Measurements from ENCODE around the gene TMEM62. TPM values are rescaled to one million over a fixed set of nuclear protein-coding genes. Genes with fewer than 3 reads are reported as not detected.

TMEM62 gene
- total and polyA plus RNA-seq, 9 of the 15 experiments (the other 6 are each of a cell fraction or from before 2014, with no cell fraction given), result 4.4 to 16.6 (median 11.1) TPM

DNA sequence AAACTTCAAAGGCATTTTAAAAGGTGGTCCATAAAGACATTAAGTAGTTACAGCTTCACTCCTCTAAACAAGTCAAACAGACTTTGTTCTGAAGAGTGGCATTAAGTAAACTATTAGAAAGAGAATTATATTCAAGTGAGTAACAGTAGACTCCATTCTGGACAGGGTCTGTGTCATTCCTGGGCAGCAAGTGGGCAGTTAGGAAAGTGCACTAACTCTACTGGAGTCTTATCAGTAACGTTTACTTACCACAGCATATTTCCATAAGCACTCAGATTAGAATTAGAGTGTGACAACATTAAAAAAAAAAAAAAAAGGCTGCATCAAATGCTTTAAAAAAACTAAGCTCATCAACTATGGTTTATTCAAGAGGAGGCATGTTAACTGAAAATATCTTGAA is 38.1 kb upstream of the TMEM62 start (continued):
- peak; percentile 64; the same call in 1 of the 2 replicates for TF ChIP-seq ZNF175 (CRISPR knock-in tag; IDR thresholded peaks at IDR 0.05; ENCODE audit: low read depth)
- TF ChIP-seq ELF1 (tag; IDR thresholded peaks at IDR 0.05), result no peak
- no peak for TF ChIP-seq MXI1 (IDR thresholded peaks at IDR 0.05; ENCODE audit: low read depth, low read length)
- no peak for TF ChIP-seq SNRNP70 (optimal IDR thresholded peaks at IDR 0.05; ENCODE audit: low read depth, low read length)
- peak; percentile 38 for TF ChIP-seq HNRNPLL (IDR thresholded peaks at IDR 0.05; ENCODE audit: low read depth, low read length, poor library complexity, severe bottlenecking)
- TF ChIP-seq EWSR1 (IDR thresholded peaks at IDR 0.05; ENCODE audit: borderline replicate concordance, low read depth, partially characterized antibody), result no peak
- TF ChIP-seq, protein P1, sequence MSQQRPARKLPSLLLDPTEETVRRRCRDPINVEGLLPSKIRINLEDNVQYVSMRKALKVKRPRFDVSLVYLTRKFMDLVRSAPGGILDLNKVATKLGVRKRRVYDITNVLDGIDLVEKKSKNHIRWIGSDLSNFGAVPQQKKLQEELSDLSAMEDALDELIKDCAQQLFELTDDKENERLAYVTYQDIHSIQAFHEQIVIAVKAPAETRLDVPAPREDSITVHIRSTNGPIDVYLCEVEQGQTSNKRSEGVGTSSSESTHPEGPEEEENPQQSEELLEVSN (IDR thresholded peaks at IDR 0.05; ENCODE audit: borderline replicate concordance in 1 of 2, extremely low read depth in 1 of 2, insufficient read depth in 1 of 2, insufficient read length in 1 of 2, low read depth in 1 of 2, low read length in 1 of 2, poor library complexity in 1 of 2, severe bottlenecking in 1 of 2), result no peak
- no peak for TF ChIP-seq ZNF217 (CRISPR knock-in tag; IDR thresholded peaks at IDR 0.05)
- no peak for TF ChIP-seq NUFIP1 (IDR thresholded peaks at IDR 0.05; ENCODE audit: partially characterized antibody)
- TF ChIP-seq, protein P2, sequence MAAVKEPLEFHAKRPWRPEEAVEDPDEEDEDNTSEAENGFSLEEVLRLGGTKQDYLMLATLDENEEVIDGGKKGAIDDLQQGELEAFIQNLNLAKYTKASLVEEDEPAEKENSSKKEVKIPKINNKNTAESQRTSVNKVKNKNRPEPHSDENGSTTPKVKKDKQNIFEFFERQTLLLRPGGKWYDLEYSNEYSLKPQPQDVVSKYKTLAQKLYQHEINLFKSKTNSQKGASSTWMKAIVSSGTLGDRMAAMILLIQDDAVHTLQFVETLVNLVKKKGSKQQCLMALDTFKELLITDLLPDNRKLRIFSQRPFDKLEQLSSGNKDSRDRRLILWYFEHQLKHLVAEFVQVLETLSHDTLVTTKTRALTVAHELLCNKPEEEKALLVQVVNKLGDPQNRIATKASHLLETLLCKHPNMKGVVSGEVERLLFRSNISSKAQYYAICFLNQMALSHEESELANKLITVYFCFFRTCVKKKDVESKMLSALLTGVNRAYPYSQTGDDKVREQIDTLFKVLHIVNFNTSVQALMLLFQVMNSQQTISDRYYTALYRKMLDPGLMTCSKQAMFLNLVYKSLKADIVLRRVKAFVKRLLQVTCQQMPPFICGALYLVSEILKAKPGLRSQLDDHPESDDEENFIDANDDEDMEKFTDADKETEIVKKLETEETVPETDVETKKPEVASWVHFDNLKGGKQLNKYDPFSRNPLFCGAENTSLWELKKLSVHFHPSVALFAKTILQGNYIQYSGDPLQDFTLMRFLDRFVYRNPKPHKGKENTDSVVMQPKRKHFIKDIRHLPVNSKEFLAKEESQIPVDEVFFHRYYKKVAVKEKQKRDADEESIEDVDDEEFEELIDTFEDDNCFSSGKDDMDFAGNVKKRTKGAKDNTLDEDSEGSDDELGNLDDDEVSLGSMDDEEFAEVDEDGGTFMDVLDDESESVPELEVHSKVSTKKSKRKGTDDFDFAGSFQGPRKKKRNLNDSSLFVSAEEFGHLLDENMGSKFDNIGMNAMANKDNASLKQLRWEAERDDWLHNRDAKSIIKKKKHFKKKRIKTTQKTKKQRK (IDR thresholded peaks at IDR 0.05; ENCODE audit: borderline replicate concordance, low read depth, low read length), result no peak
- TF ChIP-seq, protein P3, sequence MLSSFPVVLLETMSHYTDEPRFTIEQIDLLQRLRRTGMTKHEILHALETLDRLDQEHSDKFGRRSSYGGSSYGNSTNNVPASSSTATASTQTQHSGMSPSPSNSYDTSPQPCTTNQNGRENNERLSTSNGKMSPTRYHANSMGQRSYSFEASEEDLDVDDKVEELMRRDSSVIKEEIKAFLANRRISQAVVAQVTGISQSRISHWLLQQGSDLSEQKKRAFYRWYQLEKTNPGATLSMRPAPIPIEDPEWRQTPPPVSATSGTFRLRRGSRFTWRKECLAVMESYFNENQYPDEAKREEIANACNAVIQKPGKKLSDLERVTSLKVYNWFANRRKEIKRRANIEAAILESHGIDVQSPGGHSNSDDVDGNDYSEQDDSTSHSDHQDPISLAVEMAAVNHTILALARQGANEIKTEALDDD (IDR thresholded peaks at IDR 0.05), result peak; percentile 20; the same call in 1 of the 2 replicates
- peak; percentile 26; the same call in 1 of the 2 replicates for TF ChIP-seq DPF2 (IDR thresholded peaks at IDR 0.05)
- no peak for TF ChIP-seq CBX8 (IDR thresholded peaks at IDR 0.05; ENCODE audit: borderline replicate concordance, extremely low read depth, low read depth, low read length, poor library complexity, severe bottlenecking)
- TF ChIP-seq, protein P4, sequence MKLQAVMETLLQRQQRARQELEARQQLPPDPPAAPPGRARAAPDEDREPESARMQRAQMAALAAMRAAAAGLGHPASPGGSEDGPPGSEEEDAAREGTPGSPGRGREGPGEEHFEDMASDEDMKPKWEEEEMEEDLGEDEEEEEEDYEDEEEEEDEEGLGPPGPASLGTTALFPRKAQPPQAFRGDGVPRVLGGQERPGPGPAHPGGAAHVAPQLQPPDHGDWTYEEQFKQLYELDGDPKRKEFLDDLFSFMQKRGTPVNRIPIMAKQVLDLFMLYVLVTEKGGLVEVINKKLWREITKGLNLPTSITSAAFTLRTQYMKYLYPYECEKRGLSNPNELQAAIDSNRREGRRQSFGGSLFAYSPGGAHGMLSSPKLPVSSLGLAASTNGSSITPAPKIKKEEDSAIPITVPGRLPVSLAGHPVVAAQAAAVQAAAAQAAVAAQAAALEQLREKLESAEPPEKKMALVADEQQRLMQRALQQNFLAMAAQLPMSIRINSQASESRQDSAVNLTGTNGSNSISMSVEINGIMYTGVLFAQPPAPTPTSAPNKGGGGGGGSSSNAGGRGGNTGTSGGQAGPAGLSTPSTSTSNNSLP (IDR thresholded peaks at IDR 0.05; ENCODE audit: borderline replicate concordance, low read depth, low read length), result 0 out of 2 replicates have a peak, but pooled peaks have one; percentile 58

Data from K562 (cell line).